NCI-H2171 (cell line): ENCODE results near the gene NDST1.

Experiments used
- DNase-seq: peaks from one replicate; lab custom pipeline; 2025; lab: John Stamatoyannopoulos, UW

The NDST1 gene

DNA sequence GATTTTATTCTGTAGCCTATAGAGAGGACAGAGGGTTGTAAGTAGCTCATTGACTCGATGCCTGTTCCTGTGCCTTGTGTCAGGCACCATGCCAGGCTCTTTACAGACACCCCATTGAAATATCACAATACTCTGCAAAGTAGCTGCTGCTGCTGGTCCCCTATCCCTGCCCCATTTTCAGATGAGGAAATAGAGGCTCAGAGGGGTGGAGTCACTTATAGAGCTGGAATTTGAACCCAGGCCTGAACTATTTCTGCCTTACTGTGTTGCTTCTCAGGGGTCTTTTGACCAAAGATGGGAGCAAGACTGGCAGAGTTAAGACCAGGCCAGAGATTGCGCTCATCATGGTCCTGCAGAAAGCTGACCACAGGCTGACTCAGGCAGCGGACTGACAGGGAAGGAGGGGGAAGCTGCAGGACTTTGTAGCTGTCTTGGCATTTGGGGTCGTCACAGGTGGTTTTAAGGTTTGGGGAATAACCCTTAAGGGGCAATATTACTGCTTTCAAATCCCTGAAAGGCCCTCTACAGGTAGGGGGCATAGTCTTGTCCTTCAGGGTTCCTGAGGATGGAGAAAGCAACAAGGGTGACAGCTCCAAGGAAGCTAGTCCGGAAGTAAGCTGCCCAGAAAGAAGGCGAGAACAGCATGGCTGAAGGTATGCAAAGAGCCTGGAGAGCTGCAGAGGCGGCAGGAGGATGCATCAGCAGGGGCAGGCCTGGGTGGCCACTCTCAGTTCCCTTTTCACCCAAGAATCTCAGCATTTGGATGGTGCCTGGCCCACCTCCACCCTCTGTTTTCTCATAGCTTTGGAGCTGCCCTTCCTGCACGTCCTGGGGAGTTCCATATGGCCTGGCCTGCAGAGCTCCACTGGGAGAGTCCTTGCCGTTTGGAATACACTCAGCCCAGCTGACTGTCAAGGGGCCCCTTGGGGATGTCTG is 18.3 kb upstream of the NDST1 start:
- no peak for DNase-seq

DNA sequence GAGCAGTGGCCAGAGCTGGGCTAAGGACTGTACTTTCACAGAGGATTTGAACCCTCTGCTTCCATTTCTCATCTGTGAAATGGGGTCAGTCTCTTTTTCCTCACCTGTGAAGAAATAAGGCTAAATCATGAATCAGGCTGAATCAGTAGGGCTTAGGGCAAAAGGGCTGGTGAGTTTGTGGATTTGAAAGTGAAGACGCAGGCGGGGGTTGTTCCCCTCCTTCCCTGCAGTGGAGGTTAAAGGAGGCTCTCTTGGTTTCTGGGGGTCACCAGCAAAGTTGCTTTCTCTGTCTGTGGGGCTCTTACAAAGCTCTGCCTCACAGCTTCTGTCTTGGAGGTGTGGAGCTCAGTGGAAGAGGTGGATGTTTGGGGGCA is 17.6 kb upstream of the NDST1 start:
- DNase-seq = no peak

- DNase-seq = no peak
Measured at GRCh38 chr5:150490754-150491153, 17.2 kb upstream of the NDST1 start.

DNA sequence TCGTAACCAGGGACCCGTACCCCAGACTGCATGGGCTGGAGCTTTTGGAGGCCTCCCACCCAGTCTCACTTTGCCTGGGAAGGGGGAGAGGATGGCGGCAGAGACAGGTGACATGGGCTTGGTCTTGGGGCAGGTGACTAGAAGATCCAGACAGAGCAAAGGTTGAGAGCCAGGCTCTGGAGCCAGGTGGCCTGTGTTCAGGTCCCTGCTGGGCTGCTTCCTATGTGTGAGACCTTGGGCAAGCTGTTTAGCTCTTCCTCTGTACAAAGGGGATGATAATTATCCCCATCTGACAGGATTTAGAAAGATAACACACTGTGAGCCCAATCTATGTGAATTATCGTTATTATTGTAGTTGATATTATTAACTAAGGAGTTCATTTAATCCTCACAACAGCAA is 16.1 kb upstream of the NDST1 start:
- no peak for DNase-seq

DNA sequence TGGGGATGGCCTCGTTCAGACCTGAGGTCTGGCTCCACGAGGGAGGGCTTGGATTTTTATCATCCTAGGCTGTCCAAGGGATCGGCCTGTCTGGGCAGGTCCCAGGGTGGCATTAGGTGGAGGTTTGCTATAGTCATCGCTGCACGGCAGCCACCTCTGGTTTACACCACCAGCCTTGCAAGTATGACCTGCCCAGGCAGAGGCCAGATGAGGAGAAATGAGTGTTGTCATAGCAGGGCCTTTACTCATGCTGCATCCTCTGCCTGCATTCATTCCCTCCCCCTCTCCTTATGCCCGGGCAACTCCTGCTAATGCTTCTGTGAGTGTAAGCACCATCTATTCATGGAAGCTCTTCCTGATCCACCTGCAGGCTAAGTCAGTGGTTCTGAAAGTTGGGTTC is 15.3 kb upstream of the NDST1 start:
- no peak for DNase-seq

GRCh38 chr5:150496098-150496497 is 11.8 kb upstream of the NDST1 start:
- no peak for DNase-seq

GRCh38 chr5:150496534-150496933 is 11.4 kb upstream of the NDST1 start:
- DNase-seq = no peak

- peak; percentile 32 for DNase-seq
Measured at GRCh38 chr5:150497274-150497988, 10.5 kb upstream of the NDST1 start.

- no peak for DNase-seq
Measured at GRCh38 chr5:150497989-150498317, 10.0 kb upstream of the NDST1 start.

GRCh38 chr5:150498501-150498900 is 9.4 kb upstream of the NDST1 start:
- DNase-seq = no peak

GRCh38 chr5:150498971-150499370 is 9.0 kb upstream of the NDST1 start:
- DNase-seq = no peak

DNA sequence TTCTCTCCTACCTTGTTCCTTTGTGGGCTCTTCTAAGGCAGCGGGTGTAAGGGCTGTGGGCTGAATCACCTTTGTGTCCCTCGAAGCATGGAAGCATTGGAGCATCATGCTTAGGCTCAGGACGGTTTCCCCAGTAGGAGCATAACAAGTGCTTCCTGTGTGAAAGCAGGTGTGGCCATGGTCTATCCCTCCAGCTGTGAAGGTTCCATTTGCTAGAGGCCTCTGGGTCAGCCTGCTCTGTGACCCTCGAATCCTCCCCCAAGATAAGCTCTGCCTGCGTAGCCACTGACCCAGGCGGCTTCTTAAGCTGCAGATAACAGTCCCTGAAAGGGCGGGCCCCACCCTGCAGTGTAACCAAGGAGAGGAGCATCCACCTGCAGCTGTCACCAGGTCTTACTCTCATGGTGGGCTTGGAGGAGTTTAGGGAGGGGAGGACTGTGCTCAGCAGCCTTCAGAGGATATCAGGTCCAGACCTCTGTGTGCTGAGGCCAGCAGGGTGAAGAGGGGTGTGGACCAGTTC is 8.4 kb upstream of the NDST1 start:
- DNase-seq = no peak

DNA sequence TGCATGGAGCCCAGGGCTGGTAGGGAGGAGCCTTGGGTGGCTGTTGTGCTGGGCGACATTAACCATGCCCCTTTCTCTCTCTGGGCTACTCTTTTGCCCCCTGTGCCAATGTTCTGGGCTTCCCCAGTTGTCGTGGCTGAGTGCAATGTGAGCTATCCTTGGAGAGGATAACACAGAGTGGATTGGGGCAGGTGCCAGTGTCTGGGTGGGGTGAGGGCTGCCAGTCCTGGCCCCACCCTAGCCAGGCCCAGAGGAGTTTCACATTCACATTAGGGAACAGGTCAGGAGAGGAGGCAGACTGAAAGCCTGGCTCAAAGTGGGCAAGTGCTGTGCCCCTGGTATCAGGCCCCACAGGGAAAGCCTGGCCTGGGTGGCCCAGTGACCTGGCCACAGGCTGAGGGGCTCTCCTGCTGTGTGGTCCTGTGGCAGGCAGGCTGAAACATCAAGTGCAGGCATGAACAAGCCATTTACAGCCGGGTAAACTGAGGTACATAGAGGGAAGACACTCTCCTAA is 7.5 kb upstream of the NDST1 start:
- no peak for DNase-seq

GRCh38 chr5:150500905-150501304 is 7.0 kb upstream of the NDST1 start:
- DNase-seq = no peak

GRCh38 chr5:150502106-150502505 is 5.8 kb upstream of the NDST1 start:
- DNase-seq = no peak

DNA sequence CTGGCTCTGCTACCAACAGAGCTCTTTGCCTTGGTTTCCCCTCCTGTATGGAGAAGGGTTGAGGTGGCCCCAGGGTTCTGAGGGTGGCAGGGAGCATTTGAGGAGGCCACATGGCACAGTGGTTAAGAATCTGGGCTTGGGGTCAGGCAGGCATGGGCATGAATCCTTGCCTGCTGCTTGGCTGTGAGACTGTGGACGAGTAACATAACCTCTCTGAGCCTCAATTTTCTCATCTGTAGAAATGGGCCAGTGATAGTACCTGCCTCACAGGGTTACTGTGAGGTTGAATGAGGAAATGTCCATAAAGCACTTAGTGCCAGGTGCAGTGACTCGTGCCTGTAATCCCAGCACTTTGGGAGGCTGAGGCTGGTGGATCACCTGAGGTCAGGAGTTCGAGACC is 5.1 kb upstream of the NDST1 start:
- no peak for DNase-seq

GRCh38 chr5:150503386-150503785 is 4.5 kb upstream of the NDST1 start:
- DNase-seq = no peak

DNA sequence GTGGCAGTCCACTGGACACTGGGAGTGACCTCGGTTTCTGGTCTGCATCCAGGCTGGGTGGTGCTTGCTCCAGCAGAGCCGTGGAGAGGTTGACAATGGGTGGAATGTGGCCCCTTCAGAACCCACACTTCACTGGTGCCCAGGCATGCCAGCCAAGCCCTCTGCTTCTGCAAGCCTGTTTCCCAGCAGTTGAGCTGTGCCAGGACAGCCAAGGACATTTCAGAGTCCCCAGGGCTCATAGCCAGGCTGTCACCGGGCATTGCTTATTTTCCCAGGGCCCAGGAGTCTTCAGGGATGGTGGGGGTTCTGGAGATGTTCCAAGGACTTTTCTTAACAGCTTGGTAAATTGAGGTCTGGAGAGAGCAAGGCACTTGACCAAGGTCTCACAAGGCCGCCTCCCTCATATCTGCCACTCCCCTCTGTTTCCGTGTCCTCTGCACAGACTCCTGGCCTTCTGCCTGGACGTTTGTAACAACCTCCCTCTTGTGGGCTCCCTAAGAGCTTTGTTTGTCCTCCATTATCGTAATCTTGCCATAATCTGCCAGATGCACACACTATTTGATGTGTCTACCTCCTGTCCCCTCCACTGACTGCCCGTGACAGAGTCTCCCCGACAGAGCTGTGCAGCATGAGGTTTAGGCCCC is 3.8 kb upstream of the NDST1 start:
- DNase-seq = no peak

GRCh38 chr5:150505041-150505511 is 2.9 kb upstream of the NDST1 start:
- DNase-seq = no peak

DNA sequence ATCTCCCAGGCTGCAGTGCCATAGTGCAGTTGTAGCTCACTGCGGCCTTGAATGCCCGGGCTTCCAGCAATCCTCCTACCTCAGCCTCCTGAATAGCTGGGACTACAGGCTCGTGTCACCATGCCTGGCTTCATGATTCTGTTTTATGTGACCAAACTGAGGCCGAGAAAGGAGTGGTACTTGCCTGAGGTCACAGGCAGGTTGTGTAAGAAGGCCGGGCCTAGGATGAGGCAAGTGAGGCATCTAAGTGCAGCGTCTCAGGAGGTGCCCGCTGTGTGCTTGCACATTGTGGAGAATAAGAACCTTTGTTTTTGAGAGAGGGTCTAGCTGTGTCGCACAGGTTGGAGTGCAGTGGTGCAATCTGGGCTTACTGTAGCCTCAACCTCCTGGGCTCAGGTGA is 2.1 kb upstream of the NDST1 start:
- DNase-seq = no peak

DNA sequence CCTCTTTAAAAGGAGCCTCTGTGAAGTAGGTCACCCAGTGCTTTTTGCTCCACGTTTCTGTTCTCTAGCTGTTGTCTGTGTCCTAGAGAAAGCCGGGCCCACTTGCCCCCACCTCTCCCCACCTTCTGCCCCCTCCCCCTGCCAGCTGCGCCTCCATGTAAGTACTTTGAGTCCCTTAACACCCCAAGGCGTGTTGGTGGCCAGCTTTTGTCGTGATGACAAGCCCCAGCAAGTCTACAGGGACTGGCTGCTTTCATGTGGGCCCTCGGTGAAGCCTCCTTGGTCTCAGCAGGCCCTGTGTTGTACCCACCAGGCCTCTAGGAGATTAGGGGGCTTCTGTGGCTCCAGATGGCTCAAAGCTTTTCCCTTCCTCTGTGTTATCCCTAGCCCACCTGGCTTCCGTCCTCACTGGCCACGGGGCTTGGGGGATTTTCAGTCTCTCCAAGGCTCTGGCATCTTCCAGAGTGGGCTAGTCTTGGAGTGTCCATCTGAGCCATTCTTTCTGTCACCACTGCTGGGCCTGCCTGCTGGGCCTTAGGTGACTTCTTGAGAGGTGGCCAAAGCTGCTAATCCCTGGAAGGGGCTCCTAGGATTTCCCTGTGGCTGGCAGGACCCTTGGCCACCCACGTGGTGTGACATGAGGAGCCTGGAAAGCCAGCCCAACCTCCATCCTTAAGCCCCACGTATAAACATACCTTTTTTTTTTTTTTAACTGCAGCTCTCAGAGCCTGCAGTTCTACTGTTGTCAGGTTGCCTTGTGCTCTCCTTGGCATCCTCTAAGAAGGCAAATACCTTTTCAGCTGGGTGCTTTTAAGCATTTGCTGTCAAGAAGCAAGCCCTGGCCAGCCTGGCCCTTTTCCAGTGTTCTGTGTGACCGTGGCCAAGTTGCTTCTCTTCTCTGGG is 1.1 kb upstream of the NDST1 start:
- DNase-seq = no peak

- no peak for DNase-seq
Measured at GRCh38 chr5:150508277-150508640, 328 bp downstream of the NDST1 start.
